Neural cell (in vitro differentiated cells): ENCODE data around the gene EDRF1. TPM values are rescaled to one million over a fixed set of nuclear protein-coding genes. Genes with fewer than 3 reads are reported as not detected.

Experiments used
- H2AFZ ChIP-seq: fragments of 200-600, 300-800 bp; sonication (generic), shearing (Covaris generic); 2 replicates; pipeline ENCODE4 v1.6.0; 2014; ENCODE audit warnings: low read depth, mild to moderate bottlenecking, antibody characterized with exemption, low read length, moderate library complexity
- H3F3A ChIP-seq: fragments of 200-600 bp; shearing (Covaris generic); 2 replicates; pipeline ENCODE4 v1.6.1; 2016; ENCODE audit warnings: mild to moderate bottlenecking, moderate library complexity, mixed read lengths, antibody characterized with exemption, low read length; ENCODE audit not compliant: insufficient read depth, poor library complexity, severe bottlenecking
- H3K27ac ChIP-seq: fragments of 200-600, 300-800 bp; sonication (generic), shearing (Covaris generic); 2 replicates; pipeline ENCODE4 v1.5.1; 2014; ENCODE audit warnings: mild to moderate bottlenecking, low read length, moderate library complexity
- H3K27me3 ChIP-seq: fragments of 300-800, 200-600 bp; sonication (generic), shearing (Covaris generic); 2 replicates; pipeline ENCODE4 v1.6.0; 2014; ENCODE audit warnings: mild to moderate bottlenecking, low read depth, low read length, moderate library complexity; ENCODE audit not compliant: insufficient read depth
- H3K36me3 ChIP-seq: fragments of 300-800, 200-600 bp; sonication (generic), shearing (Covaris generic); 2 replicates; pipeline ENCODE4 v1.5.1; 2014; ENCODE audit warnings: mild to moderate bottlenecking, antibody characterized with exemption, low read length, moderate library complexity; ENCODE audit not compliant: insufficient read depth
- H3K4me2 ChIP-seq: fragments of 300-800, 200-600 bp; sonication (generic), shearing (Covaris generic); 2 replicates; pipeline ENCODE4 v1.6.0; 2014; ENCODE audit warnings: mild to moderate bottlenecking, low read length
- H3K4me3 ChIP-seq: fragments of 300-800, 200-600 bp; sonication (generic), shearing (Covaris generic); 2 replicates; pipeline ENCODE4 v1.5.1; 2014; ENCODE audit warnings: mild to moderate bottlenecking, low read length, moderate library complexity
- H3K79me2 ChIP-seq: fragments of 200-600 bp; shearing (Covaris generic); replicated peaks from 2 replicates; pipeline ENCODE4 v1.6.0; 2014; ENCODE audit warnings: mild to moderate bottlenecking, low read length, moderate library complexity; ENCODE audit not compliant: insufficient read depth
- H3K9ac ChIP-seq: fragments of 300-800, 200-600 bp; sonication (generic), shearing (Covaris generic); 2 replicates; pipeline ENCODE4 v1.6.1; 2016; ENCODE audit warnings: mild to moderate bottlenecking, low read length, mixed read lengths
- H3K9me2 ChIP-seq: fragments of 200-600 bp; shearing (Covaris generic); 2 replicates; pipeline ENCODE4 v1.6.1; 2016; ENCODE audit warnings: mild to moderate bottlenecking, low read length, mixed read lengths; ENCODE audit not compliant: insufficient read depth
- H3K9me3 ChIP-seq: fragments of 200-600, 300-800 bp; sonication (generic), shearing (Covaris generic); 2 replicates; pipeline ENCODE4 v1.6.1; 2016; ENCODE audit warnings: mild to moderate bottlenecking, mixed run types, low read length, moderate library complexity, mixed read lengths
- H4K20me1 ChIP-seq: fragments of 200-600 bp; shearing (Covaris generic); 2 replicates; pipeline ENCODE4 v1.6.1; 2016; ENCODE audit warnings: mild to moderate bottlenecking, mixed run types; ENCODE audit not compliant: insufficient read depth
- CTCF ChIP-seq: fragments of 450-650 bp; IDR thresholded peaks from 2 replicates; pipeline ENCODE4 v1.5.1; 2014; ENCODE audit warnings: antibody characterized with exemption, mild to moderate bottlenecking, moderate library complexity; ENCODE audit not compliant: poor library complexity, severe bottlenecking
- EP300 ChIP-seq: fragments of 450-650 bp; conservative IDR thresholded peaks from 2 replicates; pipeline ENCODE4 v1.6.1; 2014; ENCODE audit warnings: antibody characterized with exemption, mild to moderate bottlenecking, moderate library complexity; ENCODE audit not compliant: poor library complexity, severe bottlenecking
- EZH2 ChIP-seq: fragments of 200-600, 300-800 bp; shearing (Covaris generic), sonication (generic); IDR thresholded peaks from 2 replicates; pipeline ENCODE4 v1.6.1; 2014; ENCODE audit warnings: antibody characterized with exemption, low read length, borderline replicate concordance, mild to moderate bottlenecking; ENCODE audit not compliant: insufficient read depth, poor library complexity, severe bottlenecking
- MXI1 ChIP-seq: fragments of 450-650 bp; conservative IDR thresholded peaks from 2 replicates; pipeline ENCODE4 v1.6.1; 2014; ENCODE audit warnings: antibody characterized with exemption, mild to moderate bottlenecking; ENCODE audit not compliant: poor library complexity, severe bottlenecking
- POLR2AphosphoS5 ChIP-seq: IDR thresholded peaks from 2 replicates; pipeline ENCODE4 v1.6.1; 2012
- RAD21 ChIP-seq: fragments of 450-650 bp; conservative IDR thresholded peaks from 2 replicates; pipeline ENCODE4 v1.6.1; 2014; ENCODE audit warnings: antibody characterized with exemption, mild to moderate bottlenecking, moderate library complexity
- SMC3 ChIP-seq: fragments of 450-650 bp; conservative IDR thresholded peaks from 2 replicates; pipeline ENCODE4 v1.6.1; 2014; ENCODE audit warnings: antibody characterized with exemption, mild to moderate bottlenecking, moderate library complexity; ENCODE audit not compliant: poor library complexity
- TAF1 ChIP-seq: IDR thresholded peaks from 2 replicates; pipeline ENCODE4 v1.6.1; 2012; ENCODE audit warnings: low read depth
- polyA plus RNA-seq: library from polyadenylated mRNA; depleted of rRNA; stranded (reverse); fragments of >200 nt; gene quantifications from 2 replicates; pipeline ENCODE4 v1.2.3, GENCODE V29; 2014
- TF ChIP-seq, protein P1 (sequence below): IDR thresholded peaks from 2 replicates; pipeline ENCODE4 v1.6.1; 2012; ENCODE audit warnings: borderline replicate concordance

Gene EDRF1
- polyA plus RNA-seq, 1 donor from 2014 or later: 54.1 TPM

- no peak for TF ChIP-seq CTCF
- no peak for TF ChIP-seq SMC3
- TF ChIP-seq POLR2AphosphoS5: no peak
- TF ChIP-seq TAF1: no peak
- no peak for TF ChIP-seq MXI1
- TF ChIP-seq, protein P1, sequence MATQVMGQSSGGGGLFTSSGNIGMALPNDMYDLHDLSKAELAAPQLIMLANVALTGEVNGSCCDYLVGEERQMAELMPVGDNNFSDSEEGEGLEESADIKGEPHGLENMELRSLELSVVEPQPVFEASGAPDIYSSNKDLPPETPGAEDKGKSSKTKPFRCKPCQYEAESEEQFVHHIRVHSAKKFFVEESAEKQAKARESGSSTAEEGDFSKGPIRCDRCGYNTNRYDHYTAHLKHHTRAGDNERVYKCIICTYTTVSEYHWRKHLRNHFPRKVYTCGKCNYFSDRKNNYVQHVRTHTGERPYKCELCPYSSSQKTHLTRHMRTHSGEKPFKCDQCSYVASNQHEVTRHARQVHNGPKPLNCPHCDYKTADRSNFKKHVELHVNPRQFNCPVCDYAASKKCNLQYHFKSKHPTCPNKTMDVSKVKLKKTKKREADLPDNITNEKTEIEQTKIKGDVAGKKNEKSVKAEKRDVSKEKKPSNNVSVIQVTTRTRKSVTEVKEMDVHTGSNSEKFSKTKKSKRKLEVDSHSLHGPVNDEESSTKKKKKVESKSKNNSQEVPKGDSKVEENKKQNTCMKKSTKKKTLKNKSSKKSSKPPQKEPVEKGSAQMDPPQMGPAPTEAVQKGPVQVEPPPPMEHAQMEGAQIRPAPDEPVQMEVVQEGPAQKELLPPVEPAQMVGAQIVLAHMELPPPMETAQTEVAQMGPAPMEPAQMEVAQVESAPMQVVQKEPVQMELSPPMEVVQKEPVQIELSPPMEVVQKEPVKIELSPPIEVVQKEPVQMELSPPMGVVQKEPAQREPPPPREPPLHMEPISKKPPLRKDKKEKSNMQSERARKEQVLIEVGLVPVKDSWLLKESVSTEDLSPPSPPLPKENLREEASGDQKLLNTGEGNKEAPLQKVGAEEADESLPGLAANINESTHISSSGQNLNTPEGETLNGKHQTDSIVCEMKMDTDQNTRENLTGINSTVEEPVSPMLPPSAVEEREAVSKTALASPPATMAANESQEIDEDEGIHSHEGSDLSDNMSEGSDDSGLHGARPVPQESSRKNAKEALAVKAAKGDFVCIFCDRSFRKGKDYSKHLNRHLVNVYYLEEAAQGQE: no peak
- TF ChIP-seq RAD21: no peak
- TF ChIP-seq EP300: no peak
- no peak for TF ChIP-seq EZH2
- Histone ChIP-seq H3K4me3 (no peak overlapping the region), H3K9ac (no peak overlapping the region), H3K9me3 (no peaks in the 10 kb centered on the region), H4K20me1 (no peaks in the 10 kb centered on the region), H3K9me2 (no peaks in the 10 kb centered on the region), H3F3A (no peaks in the 10 kb centered on the region), H2AFZ (no peak overlapping the region), H3K36me3 (peaks cover 25% of the 10 kb centered on the region), H3K4me2 (no peak overlapping the region), H3K79me2 (no peaks in the 10 kb centered on the region), H3K27me3 (no peaks in the 10 kb centered on the region), H3K27ac (no peak overlapping the region)
These were observed 43.5 kb downstream of the EDRF1 start for GRCh38 chr10:125762692-125763648.

GRCh38 chr10:125765835-125766234 lies 46.3 kb downstream of the EDRF1 start:
- H3K9me2 ChIP-seq: no peaks in the 10 kb centered on the region
- H3K36me3 ChIP-seq: peaks cover 14% of the 10 kb centered on the region
- H3K79me2 ChIP-seq: no peaks in the 10 kb centered on the region
- H3K9ac ChIP-seq: no peak overlapping the region
- no peak overlapping the region for H2AFZ ChIP-seq
- no peaks in the 10 kb centered on the region for H3F3A ChIP-seq
- H3K27ac ChIP-seq: no peak overlapping the region
- no peak overlapping the region for H3K4me3 ChIP-seq
- TF ChIP-seq, protein P1: no peak
- TF ChIP-seq MXI1 (no peak), EP300 (no peak), SMC3 (no peak), TAF1 (no peak), CTCF (no peak), POLR2AphosphoS5 (no peak), RAD21 (no peak), EZH2 (no peak)
- no peaks in the 10 kb centered on the region for H3K9me3 ChIP-seq
- H3K4me2 ChIP-seq: no peak overlapping the region
- no peaks in the 10 kb centered on the region for H3K27me3 ChIP-seq
- no peaks in the 10 kb centered on the region for H4K20me1 ChIP-seq
